HG03103 (cell line): ENCODE results near the gene TUBA3D.
"Not testable (repeated sequence)": the region's sequence is repeated elsewhere in the genome, so short reads cannot be mapped to it uniquely, and the experiment has no call there.

Source experiments
- ATAC-seq: cut with Tn5 transposase; IDR thresholded peaks from one replicate; pipeline ENCODE4 v1.9.1; 2021; ENCODE audit warnings: low read depth; ENCODE audit not compliant: unreplicated experiment

TUBA3D gene

DNA sequence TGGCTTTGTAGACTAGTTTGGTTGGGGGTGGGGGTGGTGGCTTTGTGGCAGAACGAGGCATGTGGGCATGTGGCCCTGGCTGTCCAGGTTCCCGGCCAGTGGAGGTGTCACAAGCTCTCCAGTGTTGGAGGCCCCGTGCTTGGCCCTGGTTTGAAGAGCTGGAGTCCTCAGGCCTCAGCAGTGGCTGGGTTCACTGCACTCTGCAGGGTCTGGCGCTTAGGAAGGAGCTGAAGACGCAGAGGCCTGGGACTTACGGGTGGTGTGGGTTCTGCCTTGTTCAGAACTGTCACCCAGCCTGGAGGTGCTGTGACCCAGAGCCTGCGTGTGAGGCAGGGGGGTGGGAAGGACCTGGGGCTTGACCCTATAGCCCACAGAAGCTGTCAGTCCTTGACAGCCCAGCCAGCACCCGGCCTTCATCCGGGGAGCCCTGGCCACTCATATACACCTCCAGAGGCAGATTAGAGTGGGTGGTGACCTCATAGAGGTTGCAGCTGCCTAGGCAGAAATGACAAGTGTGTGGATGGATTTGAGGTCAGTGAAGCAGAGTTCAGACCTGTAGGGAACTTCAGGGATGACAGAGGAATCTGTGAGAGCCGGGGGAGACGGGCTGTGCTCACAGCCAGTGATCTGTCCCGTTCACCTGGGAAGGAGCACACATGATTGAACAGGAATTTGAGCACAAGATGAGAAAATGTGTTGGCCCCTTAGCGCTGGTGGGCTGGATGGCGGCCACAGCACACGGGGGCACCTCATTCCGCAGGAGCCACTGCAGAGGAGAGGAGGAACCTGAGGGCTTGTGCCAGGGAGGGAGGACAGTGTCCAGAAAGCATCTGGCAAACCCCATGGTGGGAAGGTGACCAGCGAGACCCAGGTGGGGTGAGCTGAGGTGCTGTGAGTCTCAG is 36.3 kb downstream of the TUBA3D start:
- ATAC-seq, result not testable (repeated sequence)

DNA sequence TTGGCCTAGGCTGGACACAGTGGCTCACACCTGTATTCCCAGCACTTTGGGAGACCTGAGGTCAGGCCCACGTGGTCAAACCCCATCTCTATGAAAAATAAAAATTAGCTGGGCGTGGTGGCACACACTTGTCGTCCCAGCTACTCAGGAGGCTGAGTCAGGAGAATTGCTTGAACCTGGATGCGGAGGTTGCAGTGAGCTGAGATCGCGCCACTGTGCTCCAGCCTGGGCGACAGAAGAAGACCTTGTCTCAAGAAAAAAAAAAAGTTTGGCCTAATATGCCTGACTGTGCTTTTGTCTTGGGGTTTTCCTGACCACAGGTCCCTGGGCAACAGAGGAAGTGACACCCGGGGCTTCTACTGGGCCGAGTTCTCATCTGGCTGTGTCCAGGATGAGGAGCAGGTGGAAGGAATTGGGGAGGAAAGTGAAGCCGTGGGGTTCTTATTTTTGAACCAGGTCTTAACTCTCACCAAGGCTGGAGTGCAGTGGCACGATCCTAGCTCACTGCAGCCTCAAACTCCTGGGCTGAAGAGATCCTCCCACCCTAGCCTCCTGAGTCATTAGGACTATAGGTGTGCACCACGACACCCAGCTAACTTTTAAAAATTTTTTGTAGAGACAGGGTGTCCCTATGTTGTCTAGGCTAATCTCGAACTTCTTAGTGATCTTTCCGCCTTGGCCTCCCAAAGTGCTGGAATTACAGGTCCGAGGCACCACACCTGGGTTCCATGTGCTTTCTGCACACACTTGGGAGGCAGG is 38.7 kb downstream of the TUBA3D start:
- ATAC-seq, result peak; percentile 62

DNA sequence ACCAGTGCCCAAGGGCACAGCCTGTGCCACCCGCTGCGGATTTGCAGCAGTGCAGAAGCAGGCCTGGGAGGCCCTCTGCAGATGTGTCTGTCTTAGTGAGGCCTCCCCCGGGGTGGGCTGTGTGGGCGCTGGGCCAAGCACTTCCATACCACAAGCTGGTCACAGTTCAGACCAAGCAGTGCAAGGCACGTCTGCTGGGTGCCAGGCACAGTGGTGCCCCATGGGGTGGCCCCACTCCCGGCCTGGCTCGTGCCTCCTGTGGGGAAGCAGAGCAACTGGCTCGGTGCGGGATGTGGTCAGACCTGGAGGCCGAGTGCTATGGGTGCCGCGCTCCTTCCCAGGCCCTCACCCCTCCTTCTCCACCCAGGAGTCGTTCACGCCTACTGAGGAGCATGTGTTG is 39.3 kb downstream of the TUBA3D start:
- not testable (repeated sequence) for ATAC-seq

DNA sequence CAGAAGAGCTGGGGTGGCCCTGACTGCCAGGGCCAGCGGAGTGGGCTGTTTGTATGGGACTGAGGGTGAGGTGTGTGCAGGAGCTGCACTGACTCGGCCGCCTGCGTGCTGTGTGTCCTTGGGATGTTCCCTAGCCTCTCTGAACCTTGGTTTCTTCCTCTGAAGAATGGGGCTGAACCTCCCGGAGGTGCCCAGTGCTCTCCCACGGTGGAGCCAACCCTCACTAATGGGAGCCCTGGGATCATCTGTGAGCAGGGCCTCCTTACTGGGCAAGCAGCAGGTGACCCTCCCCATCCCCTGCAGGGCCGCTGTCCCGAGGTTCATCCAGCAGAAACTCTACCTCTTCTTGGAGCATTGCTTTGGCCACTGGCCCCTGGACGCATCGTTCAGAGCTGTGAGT is 40.1 kb downstream of the TUBA3D start:
- no peak for ATAC-seq

DNA sequence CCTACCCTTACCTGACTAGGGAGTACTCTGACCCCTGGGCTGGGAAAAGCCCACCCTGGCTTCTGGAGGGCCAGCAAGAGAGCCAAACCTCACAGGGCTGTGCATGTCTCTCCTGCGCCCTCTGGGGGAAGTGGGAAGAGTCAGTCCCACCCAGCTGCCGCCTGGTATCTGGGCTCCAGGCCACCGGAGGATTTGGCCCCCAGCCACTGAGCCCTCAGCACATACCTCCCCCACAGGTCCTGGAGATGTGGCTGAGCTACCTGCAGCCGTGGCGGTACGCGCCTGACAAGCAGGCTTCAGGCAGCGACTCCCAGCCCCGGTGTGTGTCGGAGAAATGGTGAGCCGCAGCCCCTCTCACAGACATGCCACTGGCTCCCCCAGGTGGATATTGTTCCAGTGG is 40.7 kb downstream of the TUBA3D start:
- not testable (repeated sequence) for ATAC-seq

DNA sequence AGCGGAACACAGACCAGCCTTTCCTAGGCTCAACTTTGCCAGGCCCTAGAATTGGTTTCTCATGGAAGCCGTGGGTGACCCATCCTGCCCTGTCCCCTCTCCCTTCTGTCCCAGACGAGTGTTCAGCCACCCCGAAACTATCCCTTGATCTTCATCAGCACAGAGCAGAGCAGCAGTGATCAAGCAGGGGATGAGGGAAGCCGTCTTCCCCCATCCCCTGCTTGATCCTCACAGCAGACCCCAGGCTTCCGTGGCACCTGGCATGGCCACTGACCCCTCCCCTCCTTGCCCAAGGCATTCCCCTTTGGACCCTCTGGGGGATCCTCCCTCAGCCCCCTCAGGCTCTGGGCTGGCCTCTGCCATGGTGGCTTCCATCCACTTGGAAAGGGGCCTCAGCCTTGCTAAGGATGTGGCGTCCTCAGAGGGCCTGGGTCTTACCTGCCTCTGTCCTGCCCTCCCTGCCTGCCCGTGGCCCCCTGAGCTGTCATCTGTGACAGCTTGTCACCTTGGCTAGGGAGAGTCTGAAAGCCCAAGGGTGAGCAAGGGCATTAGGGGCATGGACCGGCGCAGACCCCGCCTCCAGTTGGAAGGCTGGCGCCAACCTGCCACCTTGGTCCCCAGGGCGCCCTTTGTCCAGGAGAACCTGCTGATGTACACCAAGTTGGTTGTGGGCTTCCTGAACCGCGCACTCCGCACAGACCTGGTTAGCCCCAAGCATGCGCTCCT is 41.4 kb downstream of the TUBA3D start:
- ATAC-seq, result no peak

DNA sequence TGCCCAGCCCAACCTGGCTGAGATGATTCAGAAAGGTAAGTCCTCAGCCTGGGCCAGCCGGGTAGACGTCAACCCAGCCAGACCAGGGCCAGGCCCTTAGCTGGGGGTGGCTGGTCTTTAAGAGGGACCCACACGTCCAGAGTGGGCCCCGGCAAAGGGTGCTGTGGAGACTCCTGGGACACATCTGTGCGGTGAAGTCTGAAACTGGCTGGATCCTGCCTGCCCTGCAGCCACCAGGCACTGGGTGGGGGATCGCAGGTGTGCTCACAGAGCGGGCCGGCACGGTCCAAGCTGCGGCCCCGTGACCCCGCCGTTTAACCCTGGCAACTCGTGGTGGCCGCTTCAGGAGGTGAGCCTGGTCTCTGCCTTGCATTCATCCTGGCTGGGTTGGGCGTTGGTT is 41.9 kb downstream of the TUBA3D start:
- not testable (repeated sequence) for ATAC-seq

DNA sequence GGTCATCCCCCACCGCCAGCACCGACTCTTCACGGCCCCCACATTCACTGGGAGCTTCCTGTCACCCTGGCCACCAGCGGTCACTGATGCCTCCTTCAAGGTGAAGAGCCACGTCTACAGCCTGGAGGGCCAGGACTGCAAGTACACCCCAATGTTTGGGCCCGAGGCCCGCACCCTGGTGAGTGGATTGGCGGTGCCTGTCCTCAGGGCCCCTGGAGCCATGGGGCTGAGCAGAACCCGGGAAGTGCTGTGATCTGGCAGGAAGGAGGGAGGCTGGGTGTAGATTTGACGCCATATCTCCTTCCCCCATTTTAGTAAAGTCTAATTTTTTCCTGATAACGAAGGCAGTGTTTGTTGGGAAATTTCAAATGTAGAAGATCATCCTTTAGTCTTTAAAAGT is 42.6 kb downstream of the TUBA3D start:
- ATAC-seq, result not testable (repeated sequence)

DNA sequence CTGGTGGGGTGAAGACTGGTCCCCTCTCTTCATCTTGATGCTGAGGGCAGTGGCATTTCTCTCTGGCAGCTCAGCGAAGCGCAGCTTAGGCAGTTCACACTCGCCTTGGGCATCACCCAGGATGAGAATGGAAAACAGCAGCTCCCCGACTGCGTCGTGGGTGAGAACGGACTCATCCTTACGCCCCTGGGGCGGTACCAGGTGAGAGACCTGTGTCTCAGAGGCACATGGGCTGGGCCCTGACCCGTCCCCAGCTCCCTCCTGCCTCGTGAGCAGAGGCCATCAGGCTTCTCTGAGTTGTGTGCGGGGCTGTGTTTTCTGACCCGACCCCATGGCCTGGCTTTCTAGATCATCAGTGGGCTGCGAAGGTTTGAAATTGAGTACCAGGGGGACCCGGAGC is 43.5 kb downstream of the TUBA3D start:
- ATAC-seq, result no peak

DNA sequence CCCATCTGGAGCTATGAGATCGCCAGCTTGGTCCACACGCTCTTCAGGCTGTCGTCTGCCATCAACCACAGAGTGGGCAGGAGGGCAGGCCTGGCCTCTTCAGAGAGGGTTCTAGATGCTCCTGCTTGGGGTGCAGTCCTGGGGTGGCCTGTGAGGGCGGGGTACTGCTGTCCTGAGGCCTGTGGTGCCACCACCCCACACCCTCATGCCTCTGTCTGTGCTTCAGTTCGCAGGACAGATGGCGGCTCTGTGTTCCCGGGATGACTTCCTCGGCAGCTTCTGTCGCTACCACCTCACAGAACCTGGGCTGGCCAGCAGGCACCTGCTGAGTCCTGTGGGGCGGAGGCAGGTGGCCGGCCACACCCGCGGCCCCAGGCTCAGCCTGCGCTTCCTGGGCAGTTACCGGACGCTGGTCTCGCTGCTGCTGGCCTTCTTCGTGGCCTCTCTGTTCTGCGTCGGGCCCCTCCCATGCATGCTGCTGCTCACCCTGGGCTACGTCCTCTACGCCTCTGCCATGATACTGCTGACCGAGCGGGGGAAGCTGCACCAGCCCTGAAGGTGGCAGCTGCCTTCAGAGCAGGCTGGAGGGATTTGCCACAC is 44.1 kb downstream of the TUBA3D start:
- not testable (repeated sequence) for ATAC-seq

DNA sequence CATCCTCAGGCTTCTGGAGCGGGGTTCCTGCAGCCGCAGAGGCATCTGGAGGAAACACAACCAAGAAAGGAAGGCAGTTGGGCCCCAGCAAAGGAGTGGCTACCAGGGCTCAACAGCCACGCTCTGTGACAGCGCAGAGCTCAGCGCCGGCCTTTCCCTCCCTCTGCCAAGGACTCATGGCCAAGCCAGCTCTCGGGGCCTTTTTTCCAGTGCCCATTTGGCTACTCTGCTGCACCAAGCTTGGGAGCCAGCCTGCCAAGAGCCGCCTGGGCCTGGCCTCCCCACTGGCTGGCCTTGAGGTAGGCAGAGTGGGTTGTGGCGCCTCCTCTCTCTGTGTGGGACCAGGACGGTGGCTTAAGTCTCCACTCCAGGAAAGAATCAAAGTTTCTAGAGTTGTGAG is 44.6 kb downstream of the TUBA3D start:
- ATAC-seq, result no peak

DNA sequence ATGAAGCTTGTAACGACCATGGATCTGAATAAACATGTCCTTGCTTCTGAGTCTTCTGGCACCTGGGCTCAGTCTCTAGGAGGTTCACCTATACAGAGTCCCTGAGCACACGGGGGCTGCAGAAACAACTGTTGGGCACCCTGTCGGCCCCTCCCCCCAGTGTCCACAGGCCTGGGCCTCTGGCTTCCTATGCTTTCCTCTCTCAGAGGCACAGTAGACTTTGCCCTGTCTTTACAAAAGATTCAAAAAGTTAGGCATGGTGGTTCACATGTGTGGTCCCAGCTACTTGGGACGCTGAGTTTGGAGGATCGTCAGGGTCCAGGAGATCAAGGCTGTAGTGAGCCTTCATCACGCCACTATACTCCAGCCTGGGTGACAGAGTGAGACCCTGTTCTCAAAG is 45.6 kb downstream of the TUBA3D start:
- ATAC-seq, result not testable (repeated sequence)

DNA sequence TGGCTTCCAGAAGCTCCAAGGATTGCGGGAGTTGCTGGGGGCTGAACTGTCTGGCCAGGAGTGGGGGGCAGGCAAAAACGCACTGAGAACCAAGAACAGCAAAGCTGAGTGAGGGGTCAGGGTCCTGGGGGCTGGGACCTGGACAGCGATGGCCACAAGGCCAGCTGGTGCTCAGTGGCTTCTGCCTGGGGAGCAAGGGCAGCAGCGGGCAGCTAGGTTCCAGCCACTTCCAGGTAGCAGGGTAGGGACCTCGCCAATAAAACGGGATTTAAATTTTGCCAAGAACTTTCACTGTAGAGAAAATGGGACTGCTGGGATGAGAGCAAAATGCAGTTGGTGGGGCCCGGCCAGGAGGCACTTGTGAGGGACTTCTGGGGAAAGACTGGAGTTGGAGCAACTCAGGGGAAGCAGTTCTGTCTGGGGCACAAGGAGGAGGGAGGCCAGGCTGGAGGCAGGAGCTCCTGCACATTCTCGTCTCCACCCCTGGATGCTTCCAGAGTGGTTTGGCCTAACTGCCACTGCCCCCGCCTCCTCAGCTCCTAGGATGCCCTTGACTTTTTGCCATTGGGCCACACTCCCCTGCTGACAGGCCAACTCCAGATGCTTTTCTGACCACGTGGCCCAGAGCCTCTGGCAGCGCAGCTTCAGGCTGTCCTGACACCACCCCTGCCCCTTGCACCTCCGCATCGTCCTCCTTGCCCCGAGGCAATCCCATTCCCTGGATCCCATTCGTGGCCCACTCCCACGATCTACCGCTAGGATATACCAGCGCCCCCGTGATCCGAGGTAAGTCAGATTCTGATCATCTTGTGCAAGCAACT is 46.3 kb downstream of the TUBA3D start:
- no peak for ATAC-seq

DNA sequence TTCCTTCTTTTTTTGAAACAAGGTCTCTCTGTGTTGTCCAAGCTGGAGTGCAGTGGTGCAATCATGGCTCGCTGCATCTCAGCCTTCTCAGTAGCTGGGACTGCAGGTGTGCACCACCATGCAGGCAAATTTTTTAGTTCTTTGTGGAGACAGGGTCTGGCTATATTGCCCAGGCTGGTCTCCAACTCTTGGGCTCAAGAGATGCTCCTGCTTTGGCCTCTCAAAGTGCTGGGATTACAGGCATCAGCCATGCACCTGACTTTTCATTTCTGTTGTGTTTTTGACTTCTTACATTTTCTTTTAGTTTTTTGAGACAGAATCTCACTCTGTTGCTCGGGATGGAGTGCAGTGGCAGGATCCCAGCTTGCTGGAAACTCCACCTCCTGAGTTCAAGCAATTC is 49.3 kb downstream of the TUBA3D start:
- not testable (repeated sequence) for ATAC-seq

DNA sequence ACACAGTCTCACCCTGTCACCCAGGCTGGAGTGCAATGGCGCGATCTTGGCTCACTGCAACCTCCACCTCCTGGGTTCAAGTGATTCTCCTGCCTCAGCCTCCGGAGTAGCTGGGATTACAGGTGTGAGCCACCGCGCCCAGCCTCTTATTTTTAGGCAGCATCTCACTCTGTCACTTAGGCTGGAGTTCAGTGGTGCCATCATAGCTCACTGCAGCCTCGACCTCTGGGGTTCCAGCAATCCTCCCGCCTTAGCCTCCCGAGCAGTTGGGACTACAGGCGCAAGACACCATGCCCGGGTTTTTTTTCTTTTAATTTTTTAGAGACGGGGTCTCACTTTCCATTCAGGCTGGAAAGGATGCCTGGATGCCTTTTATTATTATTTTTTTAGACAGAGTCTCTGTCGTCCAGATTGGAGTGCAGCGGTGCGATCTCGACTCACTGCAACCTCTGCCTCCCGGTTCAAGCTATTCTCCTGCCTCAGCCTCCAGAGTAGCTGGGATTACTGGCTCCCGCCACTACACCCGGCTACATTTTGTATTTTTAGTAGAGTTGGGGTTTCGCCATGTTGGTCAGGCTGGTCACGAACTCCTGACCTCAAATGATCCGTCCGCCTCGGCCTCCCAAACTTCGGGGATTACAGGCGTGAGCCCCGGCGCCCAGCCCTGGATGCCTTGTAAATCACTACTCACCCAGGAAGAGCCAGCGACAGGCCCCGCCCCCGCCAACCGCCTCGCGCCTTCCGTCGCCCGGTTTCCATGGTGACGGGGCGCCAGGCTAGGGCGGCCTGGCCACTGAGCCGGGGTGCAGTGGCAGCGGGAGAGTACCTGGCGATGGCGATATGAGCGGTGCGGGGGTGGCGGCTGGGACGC is 51.4 kb downstream of the TUBA3D start, which contains the start of gene CCDC74A:
Gene CCDC74A, plus strand, starts transcription at position 758 of the 871 bp plus-strand sequence. Its CDS starts 83 bp downstream, at position 841.
- ATAC-seq, result peak; percentile 71

DNA sequence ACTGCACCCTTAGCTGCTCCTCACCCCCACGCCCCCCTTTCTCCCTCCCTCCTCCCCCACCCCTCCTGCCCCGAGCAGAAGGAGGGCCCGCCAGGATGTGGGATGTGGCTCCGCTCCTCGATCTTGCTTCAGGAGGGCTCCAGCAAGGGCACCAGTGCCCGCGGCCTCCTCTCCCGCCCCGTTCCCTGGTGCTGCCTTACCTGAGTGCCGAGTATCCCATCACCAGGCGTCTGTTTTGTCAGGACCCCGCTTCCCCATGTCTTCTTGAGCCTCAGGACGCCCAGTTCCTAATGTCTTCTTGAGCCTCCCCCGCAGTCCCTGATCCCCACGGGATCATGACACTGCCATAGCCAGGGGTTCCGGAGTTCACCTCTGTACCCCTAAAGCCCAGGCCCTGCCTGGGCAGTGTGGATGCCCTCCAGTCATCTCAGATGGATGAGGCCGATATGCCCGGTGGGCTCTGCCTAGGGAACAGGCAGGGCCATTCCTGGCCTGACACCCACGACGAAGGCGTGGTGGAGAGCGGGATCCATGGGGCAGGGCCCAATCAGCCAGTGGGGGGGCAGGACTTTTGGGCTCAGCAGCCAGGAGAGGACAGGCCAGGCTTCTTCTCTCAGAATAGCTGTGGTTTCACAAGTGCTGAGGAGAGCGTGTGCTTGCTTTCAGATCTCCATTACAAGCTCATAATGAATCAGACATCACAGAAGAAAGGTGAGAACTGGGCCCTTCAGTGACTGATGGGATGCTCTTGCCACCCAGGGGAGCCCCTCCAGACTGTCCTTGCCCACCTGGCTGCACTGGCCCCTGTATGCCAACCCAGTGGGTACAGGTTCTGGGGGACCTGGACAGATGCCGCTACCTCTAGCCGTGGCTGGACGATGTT is 53.3 kb downstream of the TUBA3D start:
- ATAC-seq, result peak; percentile 56

DNA sequence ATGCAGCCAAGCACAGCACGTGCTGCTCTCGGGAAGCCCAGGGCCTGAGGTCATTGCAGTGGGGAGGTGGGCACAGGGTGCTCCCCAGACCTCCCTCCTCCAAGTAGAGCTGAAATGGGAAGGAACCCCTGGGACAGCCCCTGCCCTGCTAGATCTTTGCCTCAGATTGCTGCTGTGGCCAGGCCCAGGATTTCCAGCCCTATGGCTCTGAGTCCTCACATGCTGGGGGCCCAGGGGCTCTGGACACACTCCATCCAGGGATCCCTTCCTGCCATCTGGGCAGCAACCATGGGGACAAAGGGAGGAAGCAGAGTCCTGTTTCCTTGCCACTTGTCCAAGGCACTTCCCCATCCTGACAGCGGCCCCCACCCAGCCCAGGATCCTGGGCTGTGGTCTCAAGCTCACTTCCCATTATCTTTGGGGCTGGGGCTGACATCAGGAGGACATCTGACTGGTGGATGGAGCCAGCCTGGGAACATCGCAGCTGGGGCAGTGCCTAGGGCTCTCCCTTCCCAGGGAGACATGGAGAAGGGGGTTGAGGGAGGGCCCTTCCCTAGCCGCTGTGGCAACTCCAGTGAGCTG is 54.0 kb downstream of the TUBA3D start:
- not testable (repeated sequence) for ATAC-seq
